MM.1S (cell line): ENCODE results near the gene UNC13C.

Experiments used
- DNase-seq: peaks from one replicate; pipeline ENCODE4 v3.0.0-alpha.2; 2015
- H2AFZ ChIP-seq: fragments of 300-600 bp; sonication (generic); 2 replicates; pipeline ENCODE4 v1.6.0; 2016; ENCODE audit warnings: antibody characterized with exemption, low read length
- H3F3A ChIP-seq: fragments of 300-600 bp; sonication (generic); 2 replicates; pipeline ENCODE4 v1.6.1; 2016; ENCODE audit warnings: mild to moderate bottlenecking, antibody characterized with exemption, low read length, moderate library complexity, mixed read lengths; ENCODE audit not compliant: insufficient read depth
- H3K27ac ChIP-seq: fragments of 300-600 bp; sonication (generic); 2 replicates; pipeline ENCODE4 v1.5.1; 2016; ENCODE audit warnings: mild to moderate bottlenecking, low read length
- H3K27me3 ChIP-seq: fragments of 300-600 bp; sonication (generic); replicated peaks from 2 replicates; pipeline ENCODE4 v1.6.0; 2016; ENCODE audit warnings: low read length; ENCODE audit not compliant: insufficient read depth
- H3K36me3 ChIP-seq: fragments of 300-600 bp; sonication (generic); replicated peaks from 2 replicates; pipeline ENCODE4 v1.6.1; 2016; ENCODE audit warnings: mild to moderate bottlenecking, low read length, mixed read lengths; ENCODE audit not compliant: insufficient read depth
- H3K4me1 ChIP-seq: fragments of 300-600 bp; sonication (generic); 2 replicates; pipeline ENCODE4 v1.6.1; 2016; ENCODE audit warnings: low read length, mixed read lengths
- H3K4me2 ChIP-seq: fragments of 300-600 bp; sonication (generic); 2 replicates; pipeline ENCODE4 v1.6.0; 2016; ENCODE audit warnings: low read depth, low read length
- H3K4me3 ChIP-seq: fragments of 300-600 bp; sonication (generic); 2 replicates; pipeline ENCODE4 v1.5.1; 2016; ENCODE audit warnings: low read length, mixed read lengths
- H3K79me2 ChIP-seq: fragments of 300-600 bp; sonication (generic); 2 replicates; pipeline ENCODE4 v1.6.1; 2016; ENCODE audit warnings: mixed run types, low read length, mixed read lengths
- H3K9ac ChIP-seq: fragments of 300-600 bp; sonication (generic); 2 replicates; pipeline ENCODE4 v1.6.1; 2016; ENCODE audit warnings: low read length, mixed read lengths
- H3K9me2 ChIP-seq: fragments of 300-600 bp; sonication (generic); replicated peaks from 2 replicates; pipeline ENCODE4 v1.6.1; 2016; ENCODE audit warnings: mild to moderate bottlenecking, low read length, mixed read lengths; ENCODE audit not compliant: insufficient read depth
- H3K9me3 ChIP-seq: fragments of 300-600 bp; sonication (generic); replicated peaks from 2 replicates; pipeline ENCODE4 v1.6.1; 2016; ENCODE audit warnings: mild to moderate bottlenecking, low read length, mixed read lengths; ENCODE audit not compliant: insufficient read depth
- H4K20me1 ChIP-seq: fragments of 300-600 bp; sonication (generic); 2 replicates; pipeline ENCODE4 v1.6.1; 2016; ENCODE audit warnings: mild to moderate bottlenecking, low read length, moderate library complexity, mixed read lengths; ENCODE audit not compliant: insufficient read depth
- CTCF ChIP-seq: fragments of 300-600 bp; sonication (generic); IDR thresholded peaks from 2 replicates; pipeline ENCODE4 v1.5.1; 2016; ENCODE audit warnings: antibody characterized with exemption, low read length, mixed read lengths
- EZH2 ChIP-seq: fragments of 300-600 bp; sonication (generic); optimal IDR thresholded peaks from 2 replicates; pipeline ENCODE3; 2017; ENCODE audit warnings: low read depth, mild to moderate bottlenecking, antibody characterized with exemption, low read length, mixed read lengths
- EZH2phosphoT487 ChIP-seq: fragments of 300-600 bp; sonication (generic); IDR thresholded peaks from 2 replicates; pipeline ENCODE4 v1.6.1; 2018; ENCODE audit warnings: antibody characterized with exemption, low read length

Gene UNC13C

GRCh38 chr15:54109014-54109413 lies 130.8 kb downstream of the UNC13C start:
- H4K20me1 ChIP-seq = no peaks in the 10 kb centered on the region
- H3K9me2 ChIP-seq = no peaks in the 10 kb centered on the region
- no peaks in the 10 kb centered on the region for H3K4me1 ChIP-seq
- no peaks in the 10 kb centered on the region for H3K9me3 ChIP-seq
- no peak overlapping the region for H3K9ac ChIP-seq
- no peaks in the 10 kb centered on the region for H3K27me3 ChIP-seq
- no peaks in the 10 kb centered on the region for H3F3A ChIP-seq
- no peaks in the 10 kb centered on the region for H3K36me3 ChIP-seq
- TF ChIP-seq EZH2phosphoT487 (no peak), CTCF (no peak), EZH2 (no peak)
- no peak overlapping the region for H3K4me2 ChIP-seq
- no peaks in the 10 kb centered on the region for H3K79me2 ChIP-seq
- no peak overlapping the region for H2AFZ ChIP-seq
- H3K27ac ChIP-seq = no peak overlapping the region
- DNase-seq = no peak
- H3K4me3 ChIP-seq = no peak overlapping the region

- TF ChIP-seq EZH2 (no peak), EZH2phosphoT487 (no peak), CTCF (no peak)
- H4K20me1 ChIP-seq = no peaks in the 10 kb centered on the region
These were observed 140.8 kb downstream of the UNC13C start for GRCh38 chr15:54119051-54119450.

GRCh38 chr15:54120949-54121463 lies 142.8 kb downstream of the UNC13C start:
- H3K79me2 ChIP-seq = no peaks in the 10 kb centered on the region
- H3K4me3 ChIP-seq = no peak overlapping the region
- no peaks in the 10 kb centered on the region for H4K20me1 ChIP-seq
- no peaks in the 10 kb centered on the region for H3K27me3 ChIP-seq
- DNase-seq = no peak
- H3K9ac ChIP-seq = no peak overlapping the region
- no peaks in the 10 kb centered on the region for H3K4me1 ChIP-seq
- no peaks in the 10 kb centered on the region for H3K36me3 ChIP-seq
- TF ChIP-seq CTCF (no peak), EZH2 (no peak), EZH2phosphoT487 (no peak)
- H3F3A ChIP-seq = no peaks in the 10 kb centered on the region
- no peak overlapping the region for H3K27ac ChIP-seq
- H3K9me2 ChIP-seq = no peaks in the 10 kb centered on the region
- H2AFZ ChIP-seq = no peak overlapping the region
- no peak overlapping the region for H3K4me2 ChIP-seq
- H3K9me3 ChIP-seq = no peaks in the 10 kb centered on the region

More at GRCh38 chr15:54119051-54119450, 140.8 kb downstream of the UNC13C start:
- Histone ChIP-seq H3K9ac (no peak overlapping the region), H3K9me3 (no peaks in the 10 kb centered on the region), H3K27ac (no peak overlapping the region), H3K9me2 (no peaks in the 10 kb centered on the region), H3K4me1 (no peaks in the 10 kb centered on the region), H3F3A (no peaks in the 10 kb centered on the region), H3K27me3 (no peaks in the 10 kb centered on the region), H3K79me2 (no peaks in the 10 kb centered on the region), H3K36me3 (no peaks in the 10 kb centered on the region), H3K4me3 (no peak overlapping the region), H2AFZ (no peak overlapping the region), H3K4me2 (no peak overlapping the region)
- DNase-seq = no peak
